T-cell (primary cell): ENCODE measurements around the gene LDLRAD4. TPM values are rescaled to one million over a fixed set of nuclear protein-coding genes. Genes with fewer than 3 reads are reported as not detected.

Experiments
- ATAC-seq, 4 experiments: fragments of 200-7000 bp in 3 of 4; fragments of 150-1000 bp in 1 of 4; cut with Tn5 transposase; replicated peaks in 1 of 4; 1 replicate in 3 of 4; 2 replicates in 1 of 4; pipeline ENCODE4 v1.10.0; 2021; ENCODE audit warnings: moderate library complexity in 3 of 4, mild to moderate bottlenecking in 2 of 4, moderate number of reproducible peaks in 1 of 4
- CTCF ChIA-PET, 2 donors: fragments of 300-600 bp; sonication (Branson Sonifier 250); formaldehyde crosslinking; loops; one replicate each; lab custom pipeline; 2022; ENCODE audit warnings: antibody characterized with exemption in 2 of 2; lab: Charles Lee
- POLR2A ChIA-PET, 2 donors: fragments of 300-600 bp; sonication (Branson Sonifier 250); formaldehyde crosslinking; loops; one replicate each; lab custom pipeline; 2022; ENCODE audit warnings: antibody characterized with exemption in 2 of 2; lab: Charles Lee
- DNase-seq, 35 experiments: peaks; one replicate each; pipeline versions ENCODE4 v3.0.0 to v3.0.0-alpha.2; 2013 to 2023
- H3K27ac ChIP-seq: one replicate; pipeline ENCODE4 v1.5.1; 2013; ENCODE audit warnings: low read length
- H3K27me3 ChIP-seq, 2 experiments: replicated peaks in 1 of 2; 1 replicate in 1 of 2; 2 replicates in 1 of 2; pipeline versions ENCODE4 v1.6.1 to v1.7.0; 2013; ENCODE audit warnings: low read length in 1 of 2, mixed read lengths in 1 of 2; ENCODE audit not compliant: control insufficient read depth in 2 of 2, insufficient read depth in 2 of 2; ENCODE audit errors: extremely low read depth in 1 of 2
- H3K36me3 ChIP-seq, 2 donors: 1 replicate in 1 of 2; 2 replicates in 1 of 2; pipeline versions ENCODE4 v1.6.1 to v1.7.0; 2013; ENCODE audit warnings: low read length in 1 of 2; ENCODE audit not compliant: control insufficient read depth in 2 of 2, insufficient read depth in 1 of 2; ENCODE audit errors: extremely low read depth in 1 of 2
- H3K4me1 ChIP-seq, 2 experiments: 1 replicate in 1 of 2; 2 replicates in 1 of 2; pipeline versions ENCODE4 v1.6.1 to v1.7.0; 2013; ENCODE audit warnings: low read length in 2 of 2, mixed read lengths in 1 of 2; ENCODE audit not compliant: insufficient read depth in 2 of 2, control insufficient read depth in 1 of 2; ENCODE audit errors: extremely low read depth in 1 of 2
- H3K4me3 ChIP-seq, 2 donors: 1 replicate in 1 of 2; 2 replicates in 1 of 2; pipeline versions ENCODE4 v1.5.1 to v1.7.0; 2013; ENCODE audit warnings: mild to moderate bottlenecking in 2 of 2, low read length in 1 of 2, moderate library complexity in 1 of 2; ENCODE audit not compliant: control insufficient read depth in 1 of 2; ENCODE audit errors: extremely low read depth in 1 of 2
- H3K9me3 ChIP-seq: 2 replicates; pipeline ENCODE4 v1.7.0; 2013
- H3K27ac Mint-ChIP-seq, 2 donors: one replicate each; pipeline ENCODE4 v1.8.0; 2020 to 2021; ENCODE audit warnings: mild to moderate bottlenecking in 2 of 2, mixed read lengths in 2 of 2
- H3K27me3 Mint-ChIP-seq, 2 donors: one replicate each; pipeline ENCODE4 v1.8.0; 2021 to 2022; ENCODE audit warnings: mixed read lengths in 2 of 2
- H3K36me3 Mint-ChIP-seq: one replicate; pipeline ENCODE4 v1.8.0; 2021; ENCODE audit warnings: mixed read lengths
- H3K4me1 Mint-ChIP-seq, 3 donors: one replicate each; pipeline ENCODE4 v1.8.0; 2020 to 2022; ENCODE audit warnings: mixed read lengths in 3 of 3, mild to moderate bottlenecking in 1 of 3
- H3K4me3 Mint-ChIP-seq, 3 donors: one replicate each; pipeline ENCODE4 v1.8.0; 2020 to 2022; ENCODE audit warnings: mild to moderate bottlenecking in 3 of 3, mixed read lengths in 3 of 3, moderate library complexity in 3 of 3
- H3K9me3 Mint-ChIP-seq, 3 donors: one replicate each; pipeline ENCODE4 v1.8.0; 2020 to 2022; ENCODE audit warnings: mixed read lengths in 3 of 3
- WGBS: methylation state at CpG from one replicate; pipeline ENCODE4 v1.1.5; 2013; ENCODE audit warnings: missing lambda C conversion rate; ENCODE audit not compliant: insufficient coverage; 5-methylcytosine and 5-hydroxymethylcytosine counted together
- total RNA-seq, 35 experiments: library from RNA in 6 of 35; stranded (reverse) in 6 of 35; fragments of 120-200 nt in 1 of 35; gene quantifications; one replicate each; pipeline versions ENCODE4 v1.2.1 to v1.2.4 and lab custom pipeline; 2013 to 2026

Gene LDLRAD4
- total RNA-seq, 5 donors from 2014 or later (not counting 1 experiment from before 2014, with no cell fraction given) = 57.6 to 80.8 (median 72.4) TPM

DNA sequence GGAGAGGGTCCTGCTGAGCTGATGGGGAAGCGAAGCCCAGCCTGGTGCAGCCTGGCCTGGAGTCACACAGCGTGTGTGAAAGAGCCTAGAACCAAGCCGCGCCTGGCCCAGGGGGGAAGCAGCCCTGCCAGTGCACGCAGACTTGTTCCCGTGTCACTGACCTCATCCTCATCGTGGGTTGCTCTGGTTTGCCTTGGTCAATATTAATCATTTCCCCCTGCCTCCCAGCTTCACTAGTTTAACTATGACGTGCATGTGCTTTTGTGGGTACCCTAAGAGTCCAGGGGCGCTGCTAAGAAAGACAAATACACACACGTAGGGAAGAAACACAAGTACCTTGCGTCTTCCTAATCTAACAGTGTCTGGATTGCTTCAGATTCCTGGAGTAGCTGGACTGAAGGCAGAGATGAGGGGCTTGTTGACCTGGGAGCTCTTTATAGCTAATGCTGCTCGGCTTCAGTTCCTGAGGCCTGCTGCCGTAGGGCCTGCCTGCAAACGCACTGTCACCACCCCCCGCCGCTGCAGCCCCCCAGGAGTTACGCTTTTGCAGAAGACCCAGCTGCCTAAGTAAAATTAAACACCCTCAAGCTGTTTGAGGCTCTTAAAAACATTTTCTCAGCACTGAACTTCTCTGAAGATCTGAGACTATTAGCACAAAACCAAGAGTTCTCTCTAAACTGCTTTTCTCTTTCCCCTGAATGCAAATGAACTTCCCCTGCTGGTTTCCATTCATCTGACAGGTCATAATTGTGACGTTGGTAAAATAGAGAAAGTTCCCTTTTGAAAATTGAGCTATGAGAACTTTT, 348.6 kb downstream of the LDLRAD4 start:
- H3K27me3 Mint-ChIP-seq = no peaks in the 10 kb centered on the region
- POLR2A ChIA-PET = interaction anchor here (0.6 to 1.6 kb wide), 7 partner anchors 9 to 561 kb away, joined by 3 to 5 read pairs (median 3); no protein-coding TSS in a partner anchor
- 43% methylated on average over 14 of the region's 18 CpGs for WGBS
- Histone ChIP-seq H3K9me3 (no peaks in the 10 kb centered on the region), H3K36me3 (no peaks in the 10 kb centered on the region), H3K4me1 (peaks cover 14 to 38% of the 10 kb centered on the region in 2 experiments), H3K27me3 (no peaks in the 10 kb centered on the region), H3K4me3 (no peak overlapping the region), H3K27ac (peak overlapping the region; percentile 56)
- no peaks in the 10 kb centered on the region for H3K9me3 Mint-ChIP-seq
- H3K4me1 Mint-ChIP-seq = peaks cover 41 to 65% (median 58%) of the 10 kb centered on the region in 3 donors
- CTCF ChIA-PET = interaction anchor here (0.6 to 1.1 kb wide), 7 partner anchors 9 to 520 kb away, joined by 3 to 5 read pairs (median 3); no protein-coding TSS in a partner anchor
- ATAC-seq = peak in 2 of 4 experiments; percentile 58 to 72
- H3K27ac Mint-ChIP-seq = peak overlapping the region; percentile 57 to 85
- H3K4me3 Mint-ChIP-seq = peak overlapping the region; percentile 39 to 56 (median 51)
- peak in 7 of 35 experiments; percentile 10 to 56 (median 20) for DNase-seq
- H3K36me3 Mint-ChIP-seq = peaks cover 4% of the 10 kb centered on the region

DNA sequence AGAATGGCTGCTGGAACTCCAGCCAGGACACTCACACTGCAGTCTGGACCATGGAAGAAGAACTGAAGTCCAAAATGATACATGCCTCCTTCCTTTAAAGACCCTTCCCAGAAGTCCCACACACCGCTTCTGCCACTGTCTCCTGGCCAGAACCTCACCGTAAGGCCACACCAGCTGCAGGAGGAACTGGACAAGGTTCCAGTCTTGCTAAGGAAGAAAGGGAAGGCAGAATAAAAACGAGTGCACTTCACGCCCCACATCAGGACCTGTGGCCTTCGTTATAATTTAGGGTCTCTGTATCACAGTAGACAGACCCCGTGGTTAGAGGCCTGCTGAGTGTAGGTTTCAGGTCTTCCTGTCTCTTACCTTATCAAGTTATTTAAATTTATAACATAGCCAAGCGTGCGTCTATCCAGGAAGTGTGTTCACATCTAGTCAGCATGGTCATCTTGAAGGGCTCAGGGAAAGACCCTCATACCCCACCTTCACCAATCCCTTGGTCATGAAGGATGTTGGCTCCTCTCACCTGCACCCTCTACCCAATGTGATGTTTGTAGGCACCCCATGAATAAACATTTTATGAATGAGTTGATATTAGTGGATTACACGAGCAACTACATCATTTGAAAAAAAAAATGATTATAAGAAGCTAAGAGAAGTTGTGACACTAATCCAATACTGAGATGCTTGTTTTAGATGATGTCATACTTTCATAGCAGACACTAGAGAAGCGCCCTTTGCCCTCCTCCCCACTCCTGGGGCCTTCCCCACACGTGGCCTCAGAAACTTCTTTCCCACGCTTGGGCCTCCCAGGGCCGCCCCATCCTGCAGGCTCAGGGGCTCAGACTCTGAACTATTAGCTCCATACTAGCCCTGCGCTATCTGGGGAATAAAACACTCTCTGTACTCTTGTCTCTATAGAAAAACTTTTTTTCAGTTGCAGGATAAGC, 350.2 kb downstream of the LDLRAD4 start:
- H3K4me3 Mint-ChIP-seq = no peak overlapping the region
- CTCF ChIA-PET = interaction anchor here in 1 of 2 donors (1.1 kb wide), 1 partner anchor 352 kb away, joined by 3 read pairs; no protein-coding TSS in a partner anchor
- no peaks in the 10 kb centered on the region for H3K9me3 Mint-ChIP-seq
- peak overlapping the region in 1 of 2 donors; percentile 72 for H3K27ac Mint-ChIP-seq
- H3K27me3 ChIP-seq = no peaks in the 10 kb centered on the region
- peak in 1 of 4 experiments; percentile 33 for ATAC-seq
- peaks cover 27 to 52% (median 47%) of the 10 kb centered on the region in 3 donors for H3K4me1 Mint-ChIP-seq
- H3K4me1 ChIP-seq = peaks cover 13 to 32% of the 10 kb centered on the region in 2 experiments
- H3K27me3 Mint-ChIP-seq = no peaks in the 10 kb centered on the region
- DNase-seq = peak in 1 of 35 experiments; percentile 28
- POLR2A ChIA-PET = interaction anchor here in 1 of 2 donors (0.6 kb wide), 1 partner anchor 685 kb away, joined by 10 read pairs; no protein-coding TSS in a partner anchor
- H3K36me3 Mint-ChIP-seq = peaks cover 6% of the 10 kb centered on the region
- no peak overlapping the region for H3K4me3 ChIP-seq
- no peak overlapping the region for H3K27ac ChIP-seq
- H3K36me3 ChIP-seq = no peaks in the 10 kb centered on the region
- 57% methylated on average over 3 of the region's 14 CpGs for WGBS
- no peaks in the 10 kb centered on the region for H3K9me3 ChIP-seq

DNA sequence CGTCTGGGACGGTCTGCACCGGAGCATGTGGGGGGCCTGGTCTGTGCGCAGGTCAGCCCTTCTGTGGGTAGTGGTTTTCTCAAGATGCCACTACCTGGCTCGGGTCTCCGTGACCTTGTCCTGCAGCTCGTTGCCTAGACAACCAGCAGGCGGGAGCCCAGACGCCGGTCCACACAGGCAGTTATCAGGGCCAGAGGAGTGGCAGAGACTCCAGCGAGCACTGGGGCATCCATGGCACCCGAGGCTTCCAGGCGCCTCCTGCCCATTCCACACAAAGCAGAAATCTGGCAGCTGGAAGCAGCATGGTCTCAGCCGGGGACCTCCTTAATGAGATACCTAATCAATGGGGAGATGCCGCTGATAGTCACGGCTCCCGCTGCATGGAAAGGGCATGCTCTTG, 351.7 kb downstream of the LDLRAD4 start:
- ATAC-seq (no peak), DNase-seq (no peak)
- H3K4me1 ChIP-seq = peaks cover 11 to 28% of the 10 kb centered on the region in 2 experiments
- H3K4me3 ChIP-seq = no peak overlapping the region
- POLR2A ChIA-PET = no interaction called here
- Mint-ChIP-seq H3K9me3 (no peaks in the 10 kb centered on the region), H3K36me3 (peaks cover 9% of the 10 kb centered on the region), H3K27ac (no peak overlapping the region), H3K4me3 (no peak overlapping the region), H3K4me1 (peaks cover 27 to 46% (median 44%) of the 10 kb centered on the region in 3 donors), H3K27me3 (no peaks in the 10 kb centered on the region)
- H3K27me3 ChIP-seq = no peaks in the 10 kb centered on the region
- CTCF ChIA-PET = no interaction called here
- H3K36me3 ChIP-seq = no peaks in the 10 kb centered on the region
- no peak overlapping the region for H3K27ac ChIP-seq
- no peaks in the 10 kb centered on the region for H3K9me3 ChIP-seq
- 86% methylated on average over 14 of the region's 17 CpGs for WGBS

DNA sequence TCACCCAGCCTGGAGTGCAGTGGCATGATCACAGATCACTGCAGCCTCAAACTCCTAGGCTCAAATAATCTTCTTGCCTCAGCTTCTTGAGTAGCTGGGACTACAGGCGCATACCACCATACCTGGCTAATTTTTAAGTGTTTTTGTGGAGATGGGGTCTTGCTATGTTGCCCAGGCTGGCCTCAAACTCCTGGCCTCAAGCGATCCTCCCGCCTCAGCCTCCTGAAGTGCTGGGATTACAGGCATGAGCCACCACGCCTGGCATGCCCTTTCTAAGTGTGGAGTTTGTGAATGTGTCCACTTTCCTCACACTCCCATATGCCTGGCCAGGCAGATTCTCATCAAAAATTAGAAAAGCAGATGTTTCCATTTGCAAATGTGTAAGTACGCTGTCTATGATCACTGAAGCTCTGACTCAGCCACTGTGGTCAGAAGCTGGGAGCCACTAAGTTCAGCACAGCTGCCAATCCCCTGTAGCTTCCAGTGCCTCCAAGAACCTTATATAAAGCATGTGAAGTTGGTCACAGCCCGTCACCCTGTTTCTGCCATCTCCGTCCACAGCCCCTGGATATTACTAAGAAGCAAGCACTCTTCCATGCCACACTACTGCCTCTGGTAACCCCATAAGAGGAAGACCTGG, 352.4 kb downstream of the LDLRAD4 start:
- ChIA-PET CTCF (no interaction called here), POLR2A (no interaction called here)
- WGBS = 100% methylated on average over 2 of the region's 7 CpGs
- Mint-ChIP-seq H3K36me3 (peaks cover 13% of the 10 kb centered on the region), H3K27ac (no peak overlapping the region), H3K27me3 (no peaks in the 10 kb centered on the region), H3K4me3 (no peak overlapping the region), H3K4me1 (peaks cover 32 to 52% (median 44%) of the 10 kb centered on the region in 3 donors), H3K9me3 (no peaks in the 10 kb centered on the region)
- Histone ChIP-seq H3K4me3 (no peak overlapping the region), H3K4me1 (peaks cover 11 to 25% of the 10 kb centered on the region in 2 experiments), H3K27ac (no peak overlapping the region), H3K36me3 (no peaks in the 10 kb centered on the region), H3K27me3 (no peaks in the 10 kb centered on the region), H3K9me3 (no peaks in the 10 kb centered on the region)
- DNase-seq (no peak), ATAC-seq (peak in 1 of 4 experiments; percentile 17)

DNA sequence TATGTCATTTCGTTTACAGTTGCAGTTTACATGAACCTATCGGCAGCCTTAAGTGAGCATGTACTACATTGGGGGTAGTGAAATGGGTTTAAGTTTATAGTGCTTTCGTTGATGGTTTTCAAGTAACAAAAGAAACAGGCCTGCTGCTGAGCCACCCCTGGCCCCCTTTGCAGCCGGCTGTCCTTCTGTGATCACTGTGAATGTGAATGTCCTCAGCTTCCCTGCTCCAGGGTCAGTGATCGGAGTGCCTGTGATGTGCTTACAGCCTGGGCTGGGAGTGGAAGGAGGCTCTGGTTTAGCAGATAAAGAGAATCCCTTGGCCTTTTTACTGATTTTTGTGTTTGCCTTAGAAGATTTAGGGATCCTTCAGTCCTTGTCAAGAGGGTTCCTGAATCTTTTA, 353.6 kb downstream of the LDLRAD4 start:
- Histone ChIP-seq H3K9me3 (no peaks in the 10 kb centered on the region), H3K36me3 (no peaks in the 10 kb centered on the region), H3K27me3 (no peaks in the 10 kb centered on the region), H3K4me1 (peaks cover 10 to 24% of the 10 kb centered on the region in 2 experiments), H3K27ac (no peak overlapping the region), H3K4me3 (no peak overlapping the region)
- Mint-ChIP-seq H3K36me3 (peaks cover 11% of the 10 kb centered on the region), H3K27me3 (no peaks in the 10 kb centered on the region), H3K27ac (no peak overlapping the region), H3K9me3 (no peaks in the 10 kb centered on the region), H3K4me1 (peaks cover 35 to 53% (median 43%) of the 10 kb centered on the region in 3 donors), H3K4me3 (no peak overlapping the region)
- ChIA-PET CTCF (interaction anchor here in 1 of 2 donors (0.6 kb wide), 2 partner anchors 391 to 635 kb away, joined by 3 to 7 read pairs; no protein-coding TSS in a partner anchor), POLR2A (no interaction called here)
- no peak for DNase-seq
- no peak for ATAC-seq
- 97% methylated on average over 5 of the region's 5 CpGs for WGBS
